NCI-H128 (cell line): ENCODE measurements around the gene DGCR8.

ENCODE experiments used
- DNase-seq: peaks from one replicate; lab custom pipeline; 2025; ENCODE audit not compliant: unreplicated experiment; lab: John Stamatoyannopoulos, UW

DGCR8 gene

GRCh38 chr22:20135806-20136602, 56.0 kb downstream of the DGCR8 start:
- no peak for DNase-seq

GRCh38 chr22:20136603-20136873, 56.5 kb downstream of the DGCR8 start:
- no peak for DNase-seq

- no peak for DNase-seq
Observed at GRCh38 chr22:20137113-20137512, 57.1 kb downstream of the DGCR8 start.

GRCh38 chr22:20137671-20138416, 57.8 kb downstream of the DGCR8 start:
- DNase-seq = no peak

- no peak for DNase-seq
Observed at GRCh38 chr22:20138417-20138738, 58.3 kb downstream of the DGCR8 start.

- DNase-seq = no peak
Observed at GRCh38 chr22:20138868-20139267, 58.8 kb downstream of the DGCR8 start.

- DNase-seq = no peak
Observed at GRCh38 chr22:20139391-20140106, 59.5 kb downstream of the DGCR8 start.

- DNase-seq = no peak
Observed at GRCh38 chr22:20140107-20140445, 60.0 kb downstream of the DGCR8 start.

- DNase-seq = no peak
Observed at GRCh38 chr22:20140521-20140964, 60.5 kb downstream of the DGCR8 start.

- no peak for DNase-seq
Observed at GRCh38 chr22:20141186-20142077, 61.4 kb downstream of the DGCR8 start.

GRCh38 chr22:20142711-20143621, 62.9 kb downstream of the DGCR8 start:
- no peak for DNase-seq

- DNase-seq = no peak
Observed at GRCh38 chr22:20143883-20144665, 64.0 kb downstream of the DGCR8 start.

GRCh38 chr22:20145206-20145831, 65.3 kb downstream of the DGCR8 start:
- DNase-seq = no peak

- no peak for DNase-seq
Observed at GRCh38 chr22:20145832-20146223, 65.8 kb downstream of the DGCR8 start.

- no peak for DNase-seq
Observed at GRCh38 chr22:20146777-20147176, 66.7 kb downstream of the DGCR8 start.

GRCh38 chr22:20147237-20147988, 67.4 kb downstream of the DGCR8 start:
- DNase-seq = no peak

GRCh38 chr22:20148414-20148813, 68.4 kb downstream of the DGCR8 start:
- no peak for DNase-seq
